T-helper 17 cell (primary cell): ENCODE results near the gene PRAMEF1. TPM values are rescaled to one million over a fixed set of nuclear protein-coding genes. Genes with fewer than 3 reads are reported as not detected.
"Not testable (repeated sequence)": the region's sequence is repeated elsewhere in the genome, so short reads cannot be mapped to it uniquely, and the experiment has no call there.

ENCODE experiments used
- ATAC-seq: fragments of 150-1000 bp; cut with Tn5 transposase; 2 replicates; pipeline ENCODE4 v1.10.0; 2021; ENCODE audit warnings: mild to moderate bottlenecking, moderate library complexity
- DNase-seq, 3 donors: peaks; one replicate each; pipeline versions ENCODE4 v3.0.0 to v3.0.0-alpha.2; 2020 to 2021
- H3K9me3 ChIP-seq: one replicate; pipeline ENCODE4 v1.7.0; 2013; ENCODE audit warnings: low read length, mild to moderate bottlenecking; ENCODE audit not compliant: control insufficient read depth, poor library complexity, severe bottlenecking
- H3K27ac Mint-ChIP-seq: one replicate; pipeline ENCODE4 v1.8.0; 2022; ENCODE audit warnings: mild to moderate bottlenecking, moderate library complexity, mixed read lengths
- H3K27me3 Mint-ChIP-seq: one replicate; pipeline ENCODE4 v1.8.0; 2022; ENCODE audit warnings: mixed read lengths
- H3K36me3 Mint-ChIP-seq: one replicate; pipeline ENCODE4 v1.8.0; 2022; ENCODE audit warnings: low read depth, mixed read lengths
- H3K4me1 Mint-ChIP-seq: one replicate; pipeline ENCODE4 v1.8.0; 2022; ENCODE audit warnings: mild to moderate bottlenecking, mixed read lengths
- H3K4me3 Mint-ChIP-seq: one replicate; pipeline ENCODE4 v1.8.0; 2022; ENCODE audit warnings: mild to moderate bottlenecking, moderate library complexity, mixed read lengths
- total RNA-seq, 4 donors: library from RNA in 2 of 4; stranded (reverse) in 2 of 4; gene quantifications; one replicate each; pipeline ENCODE4 v1.2.3 and lab custom pipeline; 2022 to 2026

The PRAMEF1 gene
- total RNA-seq, 2 donors from 2014 or later, result not detected

GRCh38 chr1:12783783-12784182 is 7.4 kb upstream of the PRAMEF1 start:
- not testable (repeated sequence) for ATAC-seq, H3K4me3 Mint-ChIP-seq, DNase-seq, H3K9me3 ChIP-seq, H3K4me1 Mint-ChIP-seq, H3K27ac Mint-ChIP-seq, H3K36me3 Mint-ChIP-seq
- peaks cover 11% of the 10 kb centered on the region for H3K27me3 Mint-ChIP-seq

GRCh38 chr1:12784729-12785128 is 6.5 kb upstream of the PRAMEF1 start:
- not testable (repeated sequence) for H3K27me3 Mint-ChIP-seq, H3K36me3 Mint-ChIP-seq, H3K9me3 ChIP-seq, DNase-seq, H3K4me1 Mint-ChIP-seq, H3K27ac Mint-ChIP-seq, ATAC-seq, H3K4me3 Mint-ChIP-seq

GRCh38 chr1:12798911-12799310 is 7.7 kb downstream of the PRAMEF1 start:
- Mint-ChIP-seq H3K4me1 (no peaks in the 10 kb centered on the region), H3K27ac (no peak overlapping the region), H3K36me3 (no peaks in the 10 kb centered on the region), H3K27me3 (peaks cover 23% of the 10 kb centered on the region), H3K4me3 (no peak overlapping the region)
- H3K9me3 ChIP-seq, result no peaks in the 10 kb centered on the region
- ATAC-seq, result no peak
- no peak for DNase-seq

GRCh38 chr1:12799730-12800129 is 8.5 kb downstream of the PRAMEF1 start:
- H3K27me3 Mint-ChIP-seq, result peaks cover 18% of the 10 kb centered on the region
- H3K27ac Mint-ChIP-seq, result no peak overlapping the region
- no peaks in the 10 kb centered on the region for H3K4me1 Mint-ChIP-seq
- DNase-seq (no peak), ATAC-seq (no peak)
- H3K9me3 ChIP-seq, result no peaks in the 10 kb centered on the region
- H3K36me3 Mint-ChIP-seq, result peaks cover under 1% of the 10 kb centered on the region
- H3K4me3 Mint-ChIP-seq, result no peak overlapping the region

- peaks cover 19% of the 10 kb centered on the region for H3K27me3 Mint-ChIP-seq
- ATAC-seq (no peak), DNase-seq (no peak)
- H3K4me1 Mint-ChIP-seq, result no peaks in the 10 kb centered on the region
- H3K9me3 ChIP-seq, result peaks cover 2% of the 10 kb centered on the region
- H3K27ac Mint-ChIP-seq, result no peak overlapping the region
- no peaks in the 10 kb centered on the region for H3K36me3 Mint-ChIP-seq
- no peak overlapping the region for H3K4me3 Mint-ChIP-seq
Observed at GRCh38 chr1:12809933-12810332, 18.7 kb downstream of the PRAMEF1 start.

GRCh38 chr1:12810691-12811408 is 19.7 kb downstream of the PRAMEF1 start:
- H3K4me3 Mint-ChIP-seq, result no peak overlapping the region
- no peak overlapping the region for H3K27ac Mint-ChIP-seq
- peaks cover 2% of the 10 kb centered on the region for H3K9me3 ChIP-seq
- no peak for ATAC-seq
- no peak for DNase-seq
- H3K36me3 Mint-ChIP-seq, result no peaks in the 10 kb centered on the region
- H3K4me1 Mint-ChIP-seq, result no peaks in the 10 kb centered on the region
- H3K27me3 Mint-ChIP-seq, result peaks cover 19% of the 10 kb centered on the region

- no peak for ATAC-seq
- H3K27ac Mint-ChIP-seq, result no peak overlapping the region
- peaks cover 19% of the 10 kb centered on the region for H3K27me3 Mint-ChIP-seq
Observed at GRCh38 chr1:12811409-12811784, 20.2 kb downstream of the PRAMEF1 start.

GRCh38 chr1:12819061-12819460 is 27.9 kb downstream of the PRAMEF1 start:
- not testable (repeated sequence) for H3K4me3 Mint-ChIP-seq, H3K9me3 ChIP-seq, DNase-seq, H3K36me3 Mint-ChIP-seq, H3K4me1 Mint-ChIP-seq, ATAC-seq, H3K27ac Mint-ChIP-seq
- peaks cover 35% of the 10 kb centered on the region for H3K27me3 Mint-ChIP-seq

More at GRCh38 chr1:12811409-12811784, 20.2 kb downstream of the PRAMEF1 start:
- Mint-ChIP-seq H3K4me3 (no peak overlapping the region), H3K36me3 (no peaks in the 10 kb centered on the region), H3K4me1 (no peaks in the 10 kb centered on the region)
- DNase-seq, result no peak
- H3K9me3 ChIP-seq, result peaks cover 2% of the 10 kb centered on the region

GRCh38 chr1:12831310-12831709 is 40.1 kb downstream of the PRAMEF1 start, which contains the start of gene PRAMEF11:
Gene PRAMEF11 (minus strand): TSS chr1:12831410. CDS start chr1:12828789, 2,621 bp downstream.
- H3K27ac Mint-ChIP-seq, DNase-seq, H3K4me1 Mint-ChIP-seq, H3K4me3 Mint-ChIP-seq, H3K36me3 Mint-ChIP-seq, H3K9me3 ChIP-seq, ATAC-seq: not testable (repeated sequence)
- H3K27me3 Mint-ChIP-seq, result peaks cover 14% of the 10 kb centered on the region

GRCh38 chr1:12833251-12833650 is 42.1 kb downstream of the PRAMEF1 start:
- H3K4me3 Mint-ChIP-seq, H3K36me3 Mint-ChIP-seq, H3K27ac Mint-ChIP-seq, H3K9me3 ChIP-seq, DNase-seq, H3K4me1 Mint-ChIP-seq, ATAC-seq: not testable (repeated sequence)
- H3K27me3 Mint-ChIP-seq, result peaks cover 14% of the 10 kb centered on the region

Other genes starting within 250 kb of the PRAMEF1 start
- 10 to 100 TPM; 31.0 to 38.3 TPM for gene DHRS3, start 173.2 kb upstream of the PRAMEF1 start, total RNA-seq
- gene AADACL4, start 147.3 kb upstream of the PRAMEF1 start, total RNA-seq, result not detected
- gene AADACL3, start 75.3 kb upstream of the PRAMEF1 start, total RNA-seq, result not detected
- not detected for gene CFAP107, start 45.2 kb upstream of the PRAMEF1 start, total RNA-seq
- not detected for gene PRAMEF12, start 17.7 kb upstream of the PRAMEF1 start, total RNA-seq
- not detected for gene PRAMEF11, start 40.0 kb downstream of the PRAMEF1 start, total RNA-seq
- gene HNRNPCL1, start 57.3 kb downstream of the PRAMEF1 start, total RNA-seq, result not detected
- gene PRAMEF2, start 65.7 kb downstream of the PRAMEF1 start, total RNA-seq, result not detected
- not detected for gene PRAMEF4, start 94.8 kb downstream of the PRAMEF1 start, total RNA-seq
- gene PRAMEF10, start 106.9 kb downstream of the PRAMEF1 start, total RNA-seq, result not detected
- not detected for gene PRAMEF7, start 125.2 kb downstream of the PRAMEF1 start, total RNA-seq
- not detected for gene PRAMEF6, start 156.2 kb downstream of the PRAMEF1 start, total RNA-seq